DLD1 (cell line): ENCODE measurements around the gene ING2.
"Not testable (repeated sequence)": the region's sequence is repeated elsewhere in the genome, so short reads cannot be mapped to it uniquely, and the experiment has no call there.

Experiments used
- in situ Hi-C: cut with HindIII; loops from 2 replicates; pipeline ENCODE4 v1.10.0; 2017; ENCODE audit warnings: low sequenced_read_pairs

The ING2 gene

GRCh38 chr4:183544109-183544508 is 39.3 kb downstream of the ING2 start:
- in situ Hi-C loops: no loop called here

- in situ Hi-C loops: no loop called here
Measured at GRCh38 chr4:183546376-183546775, 41.5 kb downstream of the ING2 start.

- in situ Hi-C loops: no loop called here
Measured at GRCh38 chr4:183548306-183548705, 43.4 kb downstream of the ING2 start.

GRCh38 chr4:183550345-183551093 is 45.7 kb downstream of the ING2 start:
- in situ Hi-C loops: no loop called here

GRCh38 chr4:183552274-183553146 is 47.7 kb downstream of the ING2 start:
- in situ Hi-C loops: no loop called here

GRCh38 chr4:183553147-183553478 is 48.3 kb downstream of the ING2 start:
- in situ Hi-C loops: not testable (repeated sequence)

- in situ Hi-C loops: no loop called here
Measured at GRCh38 chr4:183553601-183554345, 48.9 kb downstream of the ING2 start.

GRCh38 chr4:183554346-183554686 is 49.5 kb downstream of the ING2 start:
- in situ Hi-C loops: no loop called here

GRCh38 chr4:183554878-183555585 is 50.2 kb downstream of the ING2 start:
- in situ Hi-C loops: no loop called here

- in situ Hi-C loops: no loop called here
Measured at GRCh38 chr4:183556947-183557346, 52.1 kb downstream of the ING2 start.

- in situ Hi-C loops: no loop called here
Measured at GRCh38 chr4:183557611-183558010, 52.8 kb downstream of the ING2 start.

GRCh38 chr4:183558873-183559272 is 54.0 kb downstream of the ING2 start:
- in situ Hi-C loops: no loop called here

GRCh38 chr4:183561905-183562304 is 57.0 kb downstream of the ING2 start:
- in situ Hi-C loops: no loop called here
